GM12878 (cell line): ENCODE results near the gene CACNA1H. TPM values are rescaled to one million over a fixed set of nuclear protein-coding genes. Genes with fewer than 3 reads are reported as not detected.

ENCODE experiments used
- ATAC-seq: fragments of 200-7000 bp; cut with Tn5 transposase; 3 replicates; pipeline ENCODE4 v1.9.1; 2020; ENCODE audit warnings: mild to moderate bottlenecking, moderate library complexity
- BruUV-seq: library from RNA; stranded (reverse); fragments of 400-500 nt; replicated peaks from 2 replicates; lab custom pipeline; 2021; lab: Mats Ljungman, UMichigan
- CTCF ChIA-PET: fragments of 300-600 bp; sonication (Branson Sonifier 250); formaldehyde crosslinking; extraction: SDS; loops from one replicate; lab custom pipeline; 2021; ENCODE audit warnings: inconsistent platforms; lab: Yijun Ruan, JAX
- POLR2A ChIA-PET: fragments of 350-600 bp; formaldehyde crosslinking; extraction: SDS; loops from one replicate; lab custom pipeline; 2021; ENCODE audit warnings: inconsistent platforms; lab: Charles Lee
- RAD21 ChIA-PET: fragments of 300-600 bp; sonication (Branson Sonifier 250); formaldehyde crosslinking; loops from one replicate; lab custom pipeline; 2023; ENCODE audit warnings: antibody characterized with exemption; ENCODE audit not compliant: unreplicated experiment; lab: Charles Lee
- SMC1A ChIA-PET: fragments of 300-600 bp; sonication (Branson Sonifier 250); formaldehyde crosslinking; loops from one replicate; lab custom pipeline; 2023; ENCODE audit not compliant: unreplicated experiment, uncharacterized antibody; lab: Charles Lee
- DNase-seq: peaks from one replicate; pipeline ENCODE4 v3.0.0-alpha.2; 2011; ENCODE audit warnings: low read depth, low spot score
- FAIRE-seq: peaks from 3 replicates; lab custom pipeline; 2011; peaks lifted over from hg19 to GRCh38; lab: Jason Lieb, UNC
- H2AFZ ChIP-seq: 2 replicates; pipeline ENCODE4 v1.6.0; 2011; ENCODE audit warnings: low read depth, low read length, control low read depth; ENCODE audit not compliant: control insufficient read depth
- H3K27ac ChIP-seq: 2 replicates; pipeline ENCODE4 v1.5.1; 2011; ENCODE audit warnings: control low read depth; ENCODE audit not compliant: control insufficient read depth, insufficient read depth
- H3K27me3 ChIP-seq, 2 experiments: replicated peaks in 1 of 2; 2 replicates each; pipeline versions ENCODE4 v1.6.0 to v1.6.1; 2011; ENCODE audit warnings: low read length in 1 of 2; ENCODE audit not compliant: control insufficient read depth in 2 of 2, insufficient read depth in 2 of 2
- H3K36me3 ChIP-seq, 2 experiments: 2 replicates each; pipeline ENCODE4 v1.5.1; 2011; ENCODE audit warnings: low read length in 1 of 2; ENCODE audit not compliant: control insufficient read depth in 2 of 2, insufficient read depth in 2 of 2
- H3K4me1 ChIP-seq: 2 replicates; pipeline ENCODE4 v1.6.1; 2011; ENCODE audit warnings: mild to moderate bottlenecking, low read length, moderate library complexity, mixed read lengths; ENCODE audit not compliant: control insufficient read depth, insufficient read depth
- H3K4me2 ChIP-seq: 2 replicates; pipeline ENCODE4 v1.6.0; 2011; ENCODE audit warnings: control low read depth; ENCODE audit not compliant: control insufficient read depth, insufficient read depth
- H3K4me3 ChIP-seq: fragments of 200-600 bp; sonication (generic); 2 replicates; pipeline ENCODE4 v1.5.1; 2016
- H3K79me2 ChIP-seq: 2 replicates; pipeline ENCODE4 v1.6.0; 2011; ENCODE audit warnings: low read length; ENCODE audit not compliant: control insufficient read depth, insufficient read depth
- H3K9ac ChIP-seq: 2 replicates; pipeline ENCODE4 v1.8.0; 2011; ENCODE audit warnings: low read length, control low read depth, mixed read lengths; ENCODE audit not compliant: control insufficient read depth, insufficient read depth
- H3K9me3 ChIP-seq: replicated peaks from 3 replicates; pipeline ENCODE4 v1.5.1; 2011; ENCODE audit warnings: mild to moderate bottlenecking, low read length; ENCODE audit not compliant: control insufficient read depth, insufficient read depth
- H4K20me1 ChIP-seq: 2 replicates; pipeline ENCODE4 v1.6.0; 2011; ENCODE audit not compliant: control insufficient read depth, insufficient read depth
- BMI1 ChIP-seq: fragments of 450-650 bp; IDR thresholded peaks from 2 replicates; pipeline ENCODE4 v1.6.1; 2016; ENCODE audit warnings: mild to moderate bottlenecking, moderate library complexity, borderline replicate concordance
- CUX1 ChIP-seq: IDR thresholded peaks from 2 replicates; pipeline ENCODE4 v1.6.1; 2012; ENCODE audit warnings: improper control_type of control experiment, low read depth, low read length; ENCODE audit not compliant: insufficient replicate concordance
- EZH2 ChIP-seq: IDR thresholded peaks from 2 replicates; pipeline ENCODE4 v1.6.1; 2012; ENCODE audit warnings: low read depth, mild to moderate bottlenecking, control low read depth, inconsistent platforms, low read length, borderline replicate concordance; ENCODE audit not compliant: control insufficient read depth
- GABPA ChIP-seq: IDR thresholded peaks from 2 replicates; pipeline ENCODE4 v1.6.1; 2014; ENCODE audit warnings: antibody characterized with exemption, low read depth, mild to moderate bottlenecking, inconsistent platforms
- HDAC6 ChIP-seq: fragments of 200-600 bp; sonication (generic); IDR thresholded peaks from one replicate; pipeline ENCODE4 v1.8.0; 2017; ENCODE audit warnings: antibody characterized with exemption; ENCODE audit not compliant: unreplicated experiment
- IKZF2 ChIP-seq, 2 experiments: fragments of 450-650 bp; IDR thresholded peaks; 2 replicates each; pipeline ENCODE4 v1.6.1; 2017; ENCODE audit warnings: mild to moderate bottlenecking in 2 of 2, moderate library complexity in 2 of 2
- JUNB ChIP-seq: IDR thresholded peaks from 2 replicates; pipeline ENCODE4 v1.6.1; 2016; ENCODE audit warnings: antibody characterized with exemption, mild to moderate bottlenecking
- MTA3 ChIP-seq: IDR thresholded peaks from 2 replicates; pipeline ENCODE4 v1.6.1; 2012; ENCODE audit warnings: low read length, inconsistent platforms, borderline replicate concordance
- MYB ChIP-seq: fragments of 150-350 bp; IDR thresholded peaks from 2 replicates; pipeline ENCODE4 v1.6.1; 2014; ENCODE audit warnings: mild to moderate bottlenecking, low read depth, low read length, borderline replicate concordance
- PBX3 ChIP-seq: IDR thresholded peaks from 2 replicates; pipeline ENCODE4 v1.6.1; 2011; ENCODE audit warnings: mild to moderate bottlenecking, low read depth, low read length, moderate library complexity; ENCODE audit not compliant: insufficient replicate concordance
- POLR2AphosphoS5 ChIP-seq: IDR thresholded peaks from 2 replicates; pipeline ENCODE4 v1.6.1; 2011; ENCODE audit warnings: mild to moderate bottlenecking, low read length, inconsistent platforms
- SREBF1 ChIP-seq: IDR thresholded peaks from 2 replicates; pipeline ENCODE4 v1.6.1; 2012; ENCODE audit warnings: mild to moderate bottlenecking, low read length
- ZNF384 ChIP-seq: IDR thresholded peaks from 2 replicates; pipeline ENCODE4 v1.6.1; 2012; ENCODE audit warnings: low read depth, mild to moderate bottlenecking, low read length, improper control_type of control experiment, borderline replicate concordance
- ZNF622 ChIP-seq: fragments of 450-650 bp; IDR thresholded peaks from 2 replicates; pipeline ENCODE4 v1.6.1; 2017; ENCODE audit warnings: mild to moderate bottlenecking, inconsistent platforms
- ZNF687 ChIP-seq: fragments of 450-650 bp; IDR thresholded peaks from 2 replicates; pipeline ENCODE4 v1.6.1; 2017; ENCODE audit warnings: mild to moderate bottlenecking, moderate library complexity
- WGBS: methylation state at CpG from one replicate; pipeline ENCODE4 v1.1.6; 2016; ENCODE audit warnings: low lambda C conversion rate; ENCODE audit not compliant: insufficient replicate concordance, insufficient coverage; ENCODE audit errors: missing lambda C conversion rate; 5-methylcytosine and 5-hydroxymethylcytosine counted together
- in situ Hi-C: fragments of 300-500 bp; cut with MboI; formaldehyde crosslinking; loops from 9 replicates; pipeline ENCODE4 v1.14.3; 2018; ENCODE audit warnings: mixed read lengths
- intact Hi-C: fragments of 100-400 bp; cut with micrococcal nuclease; formaldehyde crosslinking; loops from one replicate; pipeline ENCODE4 v1.14.2; 2022; ENCODE audit not compliant: unreplicated experiment
- polyA plus RNA-seq, 11 experiments: library from polyadenylated mRNA; depleted of rRNA in 4 of 11; unstranded in 6 of 11; stranded (reverse) in 5 of 11; fragments of >200 nt; fragmentation: Nextera tagmentation in 4 of 11; fragmentation: Illumina TruSeq in 1 of 11; extraction: Ambion mirVana in 4 of 11; extraction: Trizol in 1 of 11; gene quantifications; 1 replicate in 1 of 11; 2 replicates in 10 of 11; pipeline versions ENCODE4 v1.2.1 to v1.2.3, GENCODE V29; 2011 to 2016; ENCODE audit warnings: inconsistent platforms in 2 of 11, missing spikeins in 2 of 11, low read depth in 1 of 11
- total RNA-seq, 4 experiments: library from RNA; depleted of rRNA in 3 of 4; stranded (reverse); fragments of >200 nt in 3 of 4; fragmentation: Illumina TruSeq in 1 of 4; extraction: Trizol in 1 of 4; gene quantifications; 2 replicates each; pipeline versions ENCODE4 v1.2.1 to v1.2.3, GENCODE V29; 2013 to 2021

CACNA1H gene
- total and polyA plus RNA-seq, 10 of the 15 experiments (the other 5 are each of a cell fraction or from before 2014, with no cell fraction given), result 0.03 to 0.54 TPM; not detected in 8

GRCh38 chr16:1206326-1206725 is 53.4 kb downstream of the CACNA1H start:
- H3K79me2 ChIP-seq, result no peaks in the 10 kb centered on the region
- H4K20me1 ChIP-seq, result no peaks in the 10 kb centered on the region
- 30% methylated on average over 9 of the region's 9 CpGs for WGBS
- H3K4me3 ChIP-seq, result no peak overlapping the region
- H3K27me3 ChIP-seq, result no peaks in the 10 kb centered on the region
- FAIRE-seq, result no peak
- no peak overlapping the region for H3K4me2 ChIP-seq
- ChIA-PET POLR2A (no interaction called here), CTCF (no interaction called here), RAD21 (no interaction called here), SMC1A (no interaction called here)
- H3K9ac ChIP-seq, result no peak overlapping the region
- intact Hi-C loops (no loop called here), in situ Hi-C loops (no loop called here)
- ATAC-seq, result no peak
- H3K9me3 ChIP-seq, result no peaks in the 10 kb centered on the region
- H3K4me1 ChIP-seq, result no peaks in the 10 kb centered on the region
- no peak overlapping the region for H2AFZ ChIP-seq
- no peak for DNase-seq
- BruUV-seq, result no TSS peak
- H3K27ac ChIP-seq, result no peak overlapping the region
- no peaks in the 10 kb centered on the region for H3K36me3 ChIP-seq
- TF ChIP-seq HDAC6 (no peak), ZNF687 (no peak), IKZF2 (IDR thresholded peaks at IDR 0.05) (no peak), BMI1 (no peak), SREBF1 (no peak), ZNF622 (no peak), POLR2AphosphoS5 (no peak), GABPA (no peak), PBX3 (no peak), ZNF384 (no peak), EZH2 (no peak), CUX1 (no peak), JUNB (no peak), MYB (no peak), MTA3 (no peak)
